HUES64 (cell line): ENCODE results near the gene PCDHB13. TPM values are rescaled to one million over a fixed set of nuclear protein-coding genes. Genes with fewer than 3 reads are reported as not detected.
"Not testable (repeated sequence)": the region's sequence is repeated elsewhere in the genome, so short reads cannot be mapped to it uniquely, and the experiment has no call there.

Source experiments
- H3K27ac ChIP-seq: 2 replicates; pipeline ENCODE4 v1.7.0; 2013; ENCODE audit warnings: low read depth, low read length, inconsistent platforms
- H3K27me3 ChIP-seq: 2 replicates; pipeline ENCODE4 v1.6.1; 2013; ENCODE audit warnings: mild to moderate bottlenecking, low read length; ENCODE audit not compliant: insufficient read depth
- H3K36me3 ChIP-seq: 2 replicates; pipeline ENCODE4 v1.6.1; 2013; ENCODE audit warnings: mild to moderate bottlenecking, low read length; ENCODE audit not compliant: insufficient read depth
- H3K4me1 ChIP-seq: 2 replicates; pipeline ENCODE4 v1.6.1; 2013; ENCODE audit warnings: mild to moderate bottlenecking, low read length, moderate library complexity; ENCODE audit not compliant: insufficient read depth
- H3K4me3 ChIP-seq: 2 replicates; pipeline ENCODE4 v1.5.1; 2013; ENCODE audit warnings: mild to moderate bottlenecking, low read length, moderate library complexity
- H3K9ac ChIP-seq: 2 replicates; pipeline ENCODE4 v1.6.1; 2013; ENCODE audit warnings: mild to moderate bottlenecking, low read depth, low read length
- H3K9me3 ChIP-seq: 2 replicates; pipeline ENCODE4 v1.6.1; 2013; ENCODE audit warnings: low read depth, low read length; ENCODE audit not compliant: insufficient read depth
- WGBS: fragments of 150-250, 120-280 bp; methylation state at CpG from one replicate; pipeline ENCODE4 v1.1.7; 2013; ENCODE audit warnings: missing lambda C conversion rate; 5-methylcytosine and 5-hydroxymethylcytosine counted together
- polyA plus RNA-seq, 2 experiments: library from polyadenylated mRNA; stranded (reverse); fragments of 50-300 nt; gene quantifications; one replicate each; pipeline ENCODE4 v1.2.3, GENCODE V29; 2013

Gene PCDHB13
- 0.50 TPM for polyA plus RNA-seq (2013, experiment 1 of 2)
- 0.70 TPM for polyA plus RNA-seq (2013, experiment 2 of 2)

DNA sequence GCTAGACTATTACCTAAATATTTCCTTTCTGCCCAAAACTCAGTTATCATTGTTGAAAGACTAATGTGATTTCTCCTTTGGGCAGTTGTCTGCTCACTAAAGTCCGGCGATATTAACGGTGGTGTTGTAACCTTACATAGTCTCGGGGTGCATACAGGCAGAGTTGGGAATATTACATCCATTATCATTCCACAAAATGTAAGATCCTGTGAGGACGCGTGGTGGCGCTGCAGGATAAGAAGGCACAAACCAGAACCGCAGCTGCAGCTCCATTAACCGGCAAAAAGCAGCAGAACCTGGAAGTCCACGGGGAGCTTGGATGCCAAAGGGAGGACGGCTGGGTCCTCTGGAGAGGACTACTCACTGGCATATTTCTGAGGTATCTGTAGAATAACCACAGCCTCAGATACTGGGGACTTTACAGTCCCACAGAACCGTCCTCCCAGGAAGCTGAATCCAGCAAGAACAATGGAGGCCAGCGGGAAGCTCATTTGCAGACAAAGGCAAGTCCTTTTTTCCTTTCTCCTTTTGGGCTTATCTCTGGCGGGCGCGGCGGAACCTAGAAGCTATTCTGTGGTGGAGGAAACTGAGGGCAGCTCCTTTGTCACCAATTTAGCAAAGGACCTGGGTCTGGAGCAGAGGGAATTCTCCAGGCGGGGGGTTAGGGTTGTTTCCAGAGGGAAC lies at the start of gene PCDHB13:
Gene PCDHB13 (plus strand): TSS at position 264 of the 684 bp plus-strand sequence. CDS start 205 bp downstream, at position 469.
- not testable (repeated sequence) for H3K9me3 ChIP-seq, H3K27ac ChIP-seq, H3K9ac ChIP-seq, H3K36me3 ChIP-seq, H3K27me3 ChIP-seq, H3K4me1 ChIP-seq
- peak within 1 kb of the TSS; percentile 42 for H3K4me3 ChIP-seq
- 71% methylated on average over 10 of the region's 18 CpGs for WGBS

DNA sequence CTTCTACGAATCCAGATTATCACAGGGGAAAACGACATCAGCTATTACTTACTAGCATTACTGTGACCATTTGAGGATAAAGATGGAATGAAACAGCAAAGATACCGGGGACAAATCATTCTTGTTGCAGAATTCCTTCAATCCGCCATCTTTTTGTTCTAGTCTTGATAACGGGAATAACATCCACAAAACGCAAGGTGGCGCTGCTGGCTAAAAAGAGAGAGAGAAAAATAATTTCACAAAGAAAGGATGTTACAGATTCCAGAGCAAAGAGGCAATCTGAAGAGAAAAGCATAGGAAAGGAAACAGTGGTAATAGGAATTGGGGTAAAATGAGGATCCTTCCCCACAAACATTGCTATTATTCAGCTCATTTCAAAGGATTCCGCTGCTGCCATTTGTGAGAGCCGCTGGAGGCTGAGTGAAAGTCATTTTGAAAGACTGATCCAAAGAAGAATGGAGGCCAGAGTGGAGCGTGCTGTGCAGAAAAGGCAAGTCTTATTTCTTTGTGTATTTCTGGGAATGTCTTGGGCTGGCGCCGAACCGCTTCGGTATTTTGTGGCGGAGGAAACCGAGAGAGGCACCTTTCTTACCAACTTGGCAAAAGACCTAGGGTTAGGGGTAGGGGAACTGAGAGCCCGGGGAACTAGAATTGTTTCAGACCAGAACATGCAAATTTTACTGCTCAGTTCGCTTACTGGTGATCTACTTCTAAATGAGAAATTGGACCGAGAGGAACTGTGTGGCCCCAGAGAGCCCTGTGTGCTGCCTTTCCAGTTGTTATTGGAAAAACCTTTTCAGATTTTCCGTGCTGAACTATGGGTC lies 41.1 kb upstream of the PCDHB13 start, which contains the start of gene PCDHB7:
Gene PCDHB7 (plus strand): TSS at position 264 of the 824 bp plus-strand sequence. CDS start 192 bp downstream, at position 456.
- H3K27me3 ChIP-seq = no peaks in the 10 kb centered on the region
- H3K4me3 ChIP-seq = no peak within 1 kb of the TSS
- no peak within 1 kb of the TSS for H3K27ac ChIP-seq
- H3K9me3 ChIP-seq = 0 out of 2 replicates have a peak, but pooled peaks cover 2% of the 10 kb centered on the region
- WGBS = 75% methylated on average over 19 of the region's 20 CpGs
- H3K36me3 ChIP-seq = no peaks in the 10 kb centered on the region
- no peaks in the 10 kb centered on the region for H3K4me1 ChIP-seq
- no peak within 1 kb of the TSS for H3K9ac ChIP-seq

DNA sequence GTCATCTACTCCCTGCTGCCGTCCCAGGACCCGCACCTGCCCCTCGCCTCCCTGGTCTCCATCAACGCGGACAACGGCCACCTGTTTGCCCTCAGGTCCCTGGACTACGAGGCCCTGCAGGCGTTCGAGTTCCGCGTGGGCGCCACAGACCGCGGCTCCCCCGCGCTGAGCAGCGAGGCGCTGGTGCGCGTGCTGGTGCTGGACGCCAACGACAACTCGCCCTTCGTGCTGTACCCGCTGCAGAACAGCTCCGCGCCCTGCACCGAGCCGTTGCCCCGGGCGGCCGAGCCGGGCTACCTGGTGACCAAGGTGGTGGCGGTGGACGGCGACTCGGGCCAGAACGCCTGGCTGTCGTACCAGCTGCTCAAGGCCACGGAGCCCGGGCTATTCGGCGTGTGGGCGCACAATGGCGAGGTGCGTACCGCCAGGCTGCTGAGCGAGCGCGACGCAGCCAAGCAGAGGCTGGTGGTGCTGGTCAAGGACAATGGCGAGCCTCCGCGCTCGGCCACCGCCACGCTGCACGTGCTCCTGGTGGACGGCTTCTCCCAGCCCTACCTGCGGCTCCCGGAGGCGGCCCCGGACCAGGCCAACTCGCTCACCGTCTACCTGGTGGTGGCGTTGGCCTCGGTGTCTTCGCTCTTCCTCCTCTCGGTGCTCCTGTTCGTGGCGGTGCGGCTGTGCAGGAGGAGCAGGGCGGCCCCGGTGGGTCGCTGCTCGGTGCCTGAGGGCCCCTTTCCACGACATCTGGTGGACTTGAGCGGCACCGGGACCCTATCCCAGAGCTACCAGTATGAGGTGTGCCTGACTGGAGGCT lies 39.2 kb upstream of the PCDHB13 start:
- H3K9me3 ChIP-seq, H3K4me1 ChIP-seq, H3K27ac ChIP-seq, H3K4me3 ChIP-seq, H3K27me3 ChIP-seq, H3K9ac ChIP-seq, H3K36me3 ChIP-seq: not testable (repeated sequence)
- WGBS = 96% methylated on average over 76 of the region's 79 CpGs

DNA sequence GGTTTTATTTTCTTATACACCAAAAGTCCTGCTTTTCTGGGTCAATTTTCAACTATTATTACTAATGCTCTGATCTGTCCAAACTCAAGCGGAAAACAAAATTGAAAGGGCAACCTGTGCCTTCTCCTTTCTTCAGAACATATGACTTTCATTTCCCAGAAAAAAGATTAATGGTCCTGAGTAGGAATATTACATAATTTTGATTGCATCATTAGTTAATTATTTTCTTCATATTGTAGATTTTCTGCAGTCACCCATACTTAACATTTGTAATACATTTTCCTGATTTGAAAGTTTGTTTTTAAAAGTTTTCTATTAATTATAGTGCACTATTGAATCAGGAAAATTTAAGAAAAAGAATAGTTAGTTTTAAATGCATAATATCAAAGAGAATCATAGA lies 37.8 kb upstream of the PCDHB13 start:
- no peaks in the 10 kb centered on the region for H3K36me3 ChIP-seq
- H3K4me1 ChIP-seq = no peaks in the 10 kb centered on the region
- WGBS = 92% methylated on average over 1 of the region's 1 CpG
- no peak overlapping the region for H3K27ac ChIP-seq
- H3K9me3 ChIP-seq = no peaks in the 10 kb centered on the region
- no peaks in the 10 kb centered on the region for H3K27me3 ChIP-seq
- H3K9ac ChIP-seq = no peak overlapping the region
- no peak overlapping the region for H3K4me3 ChIP-seq

DNA sequence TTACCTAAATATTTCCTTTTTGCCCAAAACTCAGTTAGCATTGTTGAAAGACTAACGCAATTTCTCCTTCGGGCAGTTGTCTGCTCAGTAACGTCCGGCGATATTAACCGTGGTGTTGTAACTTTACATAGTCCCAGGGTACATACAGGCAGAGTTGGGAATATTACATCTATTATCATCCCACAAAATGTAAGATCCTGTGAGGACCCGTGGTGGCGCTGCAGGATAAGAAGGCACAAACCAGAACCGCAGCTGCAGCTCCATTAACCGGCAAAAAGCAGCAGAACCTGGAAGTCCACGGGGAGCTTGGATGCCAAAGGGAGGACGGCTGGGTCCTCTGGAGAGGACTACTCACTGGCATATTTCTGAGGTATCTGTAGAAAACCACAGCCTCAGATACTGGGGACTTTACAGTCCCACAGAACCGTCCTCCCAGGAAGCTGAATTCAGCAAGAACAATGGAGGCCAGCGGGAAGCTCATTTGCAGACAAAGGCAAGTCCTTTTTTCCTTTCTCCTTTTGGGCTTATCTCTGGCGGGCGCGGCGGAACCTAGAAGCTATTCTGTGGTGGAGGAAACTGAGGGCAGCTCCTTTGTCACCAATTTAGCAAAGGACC lies 36.0 kb upstream of the PCDHB13 start, which contains the start of gene PCDHB8:
Gene PCDHB8 (plus strand): TSS at position 214 of the 615 bp plus-strand sequence. CDS start 245 bp downstream, at position 459.
- not testable (repeated sequence) for H3K9me3 ChIP-seq, H3K27me3 ChIP-seq, H3K27ac ChIP-seq, H3K36me3 ChIP-seq, H3K9ac ChIP-seq, H3K4me1 ChIP-seq
- 82% methylated on average over 13 of the region's 18 CpGs for WGBS
- H3K4me3 ChIP-seq = peak within 1 kb of the TSS; percentile 29; the same call in 1 of the 2 replicates

DNA sequence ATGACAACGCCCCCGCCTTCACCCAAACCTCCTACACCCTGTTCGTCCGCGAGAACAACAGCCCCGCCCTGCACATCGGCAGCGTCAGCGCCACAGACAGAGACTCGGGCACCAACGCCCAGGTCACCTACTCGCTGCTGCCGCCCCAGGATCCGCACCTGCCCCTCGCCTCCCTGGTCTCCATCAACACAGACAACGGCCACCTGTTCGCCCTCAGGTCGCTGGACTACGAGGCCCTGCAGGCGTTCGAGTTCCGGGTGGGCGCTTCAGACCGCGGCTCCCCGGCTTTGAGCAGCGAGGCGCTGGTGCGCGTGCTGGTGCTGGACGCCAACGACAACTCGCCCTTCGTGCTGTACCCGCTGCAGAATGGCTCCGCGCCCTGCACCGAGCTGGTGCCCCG lies 34.3 kb upstream of the PCDHB13 start:
- not testable (repeated sequence) for H3K9ac ChIP-seq, H3K4me3 ChIP-seq, H3K36me3 ChIP-seq, H3K27ac ChIP-seq, H3K4me1 ChIP-seq, H3K9me3 ChIP-seq, H3K27me3 ChIP-seq
- 95% methylated on average over 26 of the region's 39 CpGs for WGBS

DNA sequence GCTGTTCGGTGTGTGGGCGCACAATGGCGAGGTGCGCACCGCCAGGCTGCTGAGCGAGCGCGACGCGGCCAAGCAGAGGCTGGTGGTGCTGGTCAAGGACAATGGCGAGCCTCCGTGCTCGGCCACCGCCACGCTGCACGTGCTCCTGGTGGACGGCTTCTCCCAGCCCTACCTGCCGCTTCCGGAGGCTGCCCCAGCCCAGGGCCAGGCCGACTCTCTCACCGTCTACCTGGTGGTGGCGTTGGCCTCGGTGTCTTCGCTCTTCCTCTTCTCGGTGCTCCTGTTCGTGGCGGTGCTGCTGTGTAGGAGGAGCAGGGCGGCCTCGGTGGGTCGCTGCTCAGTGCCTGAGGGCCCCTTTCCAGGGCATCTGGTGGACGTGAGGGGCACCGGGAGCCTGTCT lies 33.8 kb upstream of the PCDHB13 start:
- H3K9ac ChIP-seq, H3K27ac ChIP-seq, H3K27me3 ChIP-seq, H3K4me1 ChIP-seq, H3K9me3 ChIP-seq, H3K4me3 ChIP-seq, H3K36me3 ChIP-seq: not testable (repeated sequence)
- WGBS = 94% methylated on average over 30 of the region's 32 CpGs

DNA sequence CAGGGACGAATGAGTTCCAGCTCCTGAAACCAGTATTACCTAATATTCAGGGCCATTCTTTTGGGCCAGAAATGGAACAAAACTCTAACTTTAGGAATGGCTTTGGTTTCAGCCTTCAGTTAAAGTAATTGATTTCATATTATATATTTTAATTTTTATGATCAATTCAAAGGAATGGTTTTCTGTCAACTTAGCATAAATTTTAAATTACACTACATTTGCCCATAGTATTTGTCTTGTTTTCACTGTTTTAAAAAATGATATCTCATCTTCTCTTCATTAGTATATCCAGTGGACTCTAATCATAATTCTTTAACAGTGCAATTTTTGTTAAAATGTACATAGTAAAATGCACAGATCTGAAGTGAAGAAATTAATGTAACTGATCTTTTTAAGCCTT lies 33.4 kb upstream of the PCDHB13 start:
- Histone ChIP-seq H3K4me3 (no peak overlapping the region), H3K27me3 (no peaks in the 10 kb centered on the region), H3K27ac (no peak overlapping the region), H3K9me3 (peaks cover 7% of the 10 kb centered on the region; the same call in 1 of the 2 replicates), H3K9ac (no peak overlapping the region), H3K36me3 (no peaks in the 10 kb centered on the region), H3K4me1 (no peaks in the 10 kb centered on the region)
- WGBS = 98% methylated on average over 1 of the region's 1 CpG

DNA sequence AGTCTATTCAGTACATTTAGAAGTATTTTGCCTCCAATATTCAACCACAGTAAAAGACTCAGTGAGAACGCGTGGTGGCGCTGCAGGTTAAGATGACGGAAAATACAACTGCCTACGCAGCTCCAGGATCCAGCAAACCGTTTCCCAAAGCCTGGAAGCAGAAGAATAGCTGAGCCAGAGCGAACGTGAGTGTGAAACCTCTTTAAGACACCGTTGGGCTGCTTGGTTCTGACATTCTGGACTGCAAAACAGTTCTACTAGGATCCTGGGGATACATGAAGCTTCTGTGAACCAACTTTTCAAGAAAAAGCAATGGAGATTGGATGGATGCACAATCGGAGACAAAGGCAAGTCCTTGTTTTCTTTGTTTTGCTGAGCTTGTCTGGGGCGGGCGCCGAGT lies 31.5 kb upstream of the PCDHB13 start, which contains the start of gene PCDHB16:
Gene PCDHB16 (plus strand): TSS at position 140 of the 400 bp plus-strand sequence. CDS start 173 bp downstream, at position 313.
- Histone ChIP-seq H3K36me3 (no peaks in the 10 kb centered on the region), H3K9me3 (peaks cover 7% of the 10 kb centered on the region; the same call in 1 of the 2 replicates), H3K4me3 (peak within 1 kb of the TSS; percentile 55), H3K9ac (peak within 1 kb of the TSS; percentile 66), H3K27ac (no peak within 1 kb of the TSS), H3K27me3 (no peaks in the 10 kb centered on the region), H3K4me1 (no peaks in the 10 kb centered on the region)
- 44% methylated on average over 13 of the region's 13 CpGs for WGBS

DNA sequence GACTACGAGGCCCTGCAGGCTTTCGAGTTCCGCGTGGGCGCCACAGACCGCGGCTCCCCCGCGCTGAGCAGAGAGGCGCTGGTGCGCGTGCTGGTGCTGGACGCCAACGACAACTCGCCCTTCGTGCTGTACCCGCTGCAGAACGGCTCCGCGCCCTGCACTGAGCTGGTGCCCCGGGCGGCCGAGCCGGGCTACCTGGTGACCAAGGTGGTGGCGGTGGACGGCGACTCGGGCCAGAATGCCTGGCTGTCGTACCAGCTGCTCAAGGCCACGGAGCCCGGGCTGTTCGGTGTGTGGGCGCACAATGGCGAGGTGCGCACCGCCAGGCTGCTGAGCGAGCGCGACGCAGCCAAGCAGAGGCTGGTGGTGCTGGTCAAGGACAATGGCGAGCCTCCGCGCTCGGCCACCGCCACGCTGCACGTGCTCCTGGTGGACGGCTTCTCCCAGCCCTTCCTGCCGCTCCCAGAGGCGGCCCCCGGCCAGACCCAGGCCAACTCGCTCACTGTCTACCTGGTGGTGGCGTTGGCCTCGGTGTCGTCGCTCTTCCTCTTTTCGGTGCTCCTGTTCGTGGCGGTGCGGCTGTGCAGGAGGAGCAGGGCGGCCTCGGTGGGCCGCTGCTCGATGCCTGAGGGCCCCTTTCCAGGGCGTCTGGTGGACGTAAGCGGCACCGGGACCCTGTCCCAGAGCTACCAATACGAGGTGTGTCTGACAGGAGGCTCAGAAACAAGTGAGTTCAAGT lies 29.4 kb upstream of the PCDHB13 start:
- 94% methylated on average over 36 of the region's 69 CpGs for WGBS
- not testable (repeated sequence) for H3K9me3 ChIP-seq, H3K4me1 ChIP-seq, H3K9ac ChIP-seq, H3K27me3 ChIP-seq, H3K27ac ChIP-seq, H3K36me3 ChIP-seq, H3K4me3 ChIP-seq
